ENCODE measurements around the gene GRXCR2.

The GRXCR2 gene

GRCh38 chr5:145856285-145856818, 16.5 kb downstream of the GRXCR2 start:
- Histone ChIP-seq H3K4me1 (ENCODE audit: insufficient read depth, low read length, poor library complexity, severe bottlenecking) (peaks cover 39% of the 10 kb centered on the region), H3K4me2 (ENCODE audit: low read depth, low read length, poor library complexity, severe bottlenecking) (peak overlapping the region; percentile 65), H3F3A (ENCODE audit: low read depth) (peaks cover 3% of the 10 kb centered on the region; the same call in 1 of the 2 replicates), H3K9ac (ENCODE audit: low read depth, low read length, poor library complexity, severe bottlenecking) (peak overlapping the region; percentile 63), H3K4me3 (ENCODE audit: low read length, poor library complexity, severe bottlenecking) (no peak overlapping the region), H3K9me3 (ENCODE audit: insufficient read depth, low read depth, low read length) (no peaks in the 10 kb centered on the region), H3K27me3 (ENCODE audit: insufficient read depth, low read length, poor library complexity, severe bottlenecking) (no peaks in the 10 kb centered on the region), H2AFZ (ENCODE audit: low read length) (peak overlapping the region; percentile 23), H4K20me1 (ENCODE audit: insufficient read depth, low read length, poor library complexity, severe bottlenecking) (no peaks in the 10 kb centered on the region), H3K36me3 (ENCODE audit: insufficient read depth, low read length) (no peaks in the 10 kb centered on the region), H3K9me2 (replicated peaks; ENCODE audit: low read depth, low read length) (no peaks in the 10 kb centered on the region), H3K79me2 (ENCODE audit: insufficient read depth, low read length) (no peaks in the 10 kb centered on the region)
- TF ChIP-seq EZH2phosphoT487 (IDR thresholded peaks at IDR 0.05; ENCODE audit: borderline replicate concordance) = no peak
- TF ChIP-seq CTCF (conservative IDR thresholded peaks at IDR 0.05; ENCODE audit: low read length) = no peak

GRCh38 chr5:145855763-145856267, 17.0 kb downstream of the GRXCR2 start:
- peaks cover 3% of the 10 kb centered on the region; the same call in 1 of the 2 replicates for H3F3A ChIP-seq (ENCODE audit: low read depth)
- no peaks in the 10 kb centered on the region for H3K36me3 ChIP-seq (ENCODE audit: insufficient read depth, low read length)
- H3K9ac ChIP-seq (ENCODE audit: low read depth, low read length, poor library complexity, severe bottlenecking) = peak overlapping the region; percentile 63
- peaks cover 39% of the 10 kb centered on the region for H3K4me1 ChIP-seq (ENCODE audit: insufficient read depth, low read length, poor library complexity, severe bottlenecking)
- no peaks in the 10 kb centered on the region for H3K79me2 ChIP-seq (ENCODE audit: insufficient read depth, low read length)
- H3K4me2 ChIP-seq (ENCODE audit: low read depth, low read length, poor library complexity, severe bottlenecking) = peak overlapping the region; percentile 65
- no peak for TF ChIP-seq EZH2phosphoT487 (IDR thresholded peaks at IDR 0.05; ENCODE audit: borderline replicate concordance)
- no peak for TF ChIP-seq CTCF (conservative IDR thresholded peaks at IDR 0.05; ENCODE audit: low read length)
- no peaks in the 10 kb centered on the region for H3K9me2 ChIP-seq (replicated peaks; ENCODE audit: low read depth, low read length)
- H3K9me3 ChIP-seq (ENCODE audit: insufficient read depth, low read depth, low read length) = no peaks in the 10 kb centered on the region
- peak overlapping the region; percentile 48 for H3K4me3 ChIP-seq (ENCODE audit: low read length, poor library complexity, severe bottlenecking)
- H2AFZ ChIP-seq (ENCODE audit: low read length) = peak overlapping the region; percentile 23
- no peaks in the 10 kb centered on the region for H4K20me1 ChIP-seq (ENCODE audit: insufficient read depth, low read length, poor library complexity, severe bottlenecking)
- no peaks in the 10 kb centered on the region for H3K27me3 ChIP-seq (ENCODE audit: insufficient read depth, low read length, poor library complexity, severe bottlenecking)

- Histone ChIP-seq H3K4me2 (ENCODE audit: low read depth, low read length, poor library complexity, severe bottlenecking) (peak overlapping the region; percentile 65), H3K36me3 (ENCODE audit: insufficient read depth, low read length) (no peaks in the 10 kb centered on the region), H4K20me1 (ENCODE audit: insufficient read depth, low read length, poor library complexity, severe bottlenecking) (no peaks in the 10 kb centered on the region), H3K9me3 (ENCODE audit: insufficient read depth, low read depth, low read length) (no peaks in the 10 kb centered on the region), H3K9ac (ENCODE audit: low read depth, low read length, poor library complexity, severe bottlenecking) (peak overlapping the region; percentile 63), H3K4me1 (ENCODE audit: insufficient read depth, low read length, poor library complexity, severe bottlenecking) (peaks cover 39% of the 10 kb centered on the region), H2AFZ (ENCODE audit: low read length) (peak overlapping the region; percentile 3; the same call in 1 of the 2 replicates), H3K27me3 (ENCODE audit: insufficient read depth, low read length, poor library complexity, severe bottlenecking) (no peaks in the 10 kb centered on the region), H3K79me2 (ENCODE audit: insufficient read depth, low read length) (no peaks in the 10 kb centered on the region), H3K4me3 (ENCODE audit: low read length, poor library complexity, severe bottlenecking) (peak overlapping the region; percentile 48), H3F3A (ENCODE audit: low read depth) (peaks cover 3% of the 10 kb centered on the region; the same call in 1 of the 2 replicates), H3K9me2 (replicated peaks; ENCODE audit: low read depth, low read length) (no peaks in the 10 kb centered on the region)
- TF ChIP-seq EZH2phosphoT487 (IDR thresholded peaks at IDR 0.05; ENCODE audit: borderline replicate concordance) (no peak), CTCF (conservative IDR thresholded peaks at IDR 0.05; ENCODE audit: low read length) (no peak)
Measured at GRCh38 chr5:145854651-145855258, 18.1 kb downstream of the GRXCR2 start.
